Caki2 (cell line): Measurements from ENCODE around the gene CNTLN. TPM values are rescaled to one million over a fixed set of nuclear protein-coding genes. Genes with fewer than 3 reads are reported as not detected.
A peak's percentile ranks its signal among the peaks of the same experiment; 100 is the strongest.
"Not testable (repeated sequence)": the region's sequence is repeated elsewhere in the genome, so short reads cannot be mapped to it uniquely, and the experiment has no call there.

Experiments used
- DNase-seq: peaks from one replicate; pipeline ENCODE4 v3.0.0-alpha.2; 2015; ENCODE audit warnings: low read depth
- in situ Hi-C: cut with HindIII; loops from 2 replicates; pipeline ENCODE4 v1.10.0; 2016; ENCODE audit warnings: low sequenced_read_pairs, low pct_unique_long_range_greater_than_20kb, mixed read lengths
- total RNA-seq: library from RNA; depleted of rRNA; stranded (reverse); fragments of >200 nt; shearing (Covaris generic); gene quantifications from 2 replicates; pipeline ENCODE4 v1.2.3, GENCODE V29; 2014; ENCODE audit warnings: low replicate concordance

Gene CNTLN
- total RNA-seq, 1 experiment from 2014 or later, result 6.0 TPM

GRCh38 chr9:17367035-17367434 lies 232.2 kb downstream of the CNTLN start:
- no peak for DNase-seq
- in situ Hi-C loops, result no loop called here

GRCh38 chr9:17380126-17380861 lies 245.5 kb downstream of the CNTLN start:
- in situ Hi-C loops, result no loop called here
- no peak for DNase-seq

- in situ Hi-C loops, result no loop called here
- no peak for DNase-seq
Measured at GRCh38 chr9:17387565-17387964, 252.7 kb downstream of the CNTLN start.

- no peak for DNase-seq
- in situ Hi-C loops, result no loop called here
Measured at GRCh38 chr9:17389026-17389425, 254.2 kb downstream of the CNTLN start.

GRCh38 chr9:17394881-17395510 lies 260.2 kb downstream of the CNTLN start:
- in situ Hi-C loops, result no loop called here
- DNase-seq, result no peak

- in situ Hi-C loops, DNase-seq: not testable (repeated sequence)
Measured at GRCh38 chr9:17397166-17397728, 262.4 kb downstream of the CNTLN start.

- in situ Hi-C loops, result no loop called here
- no peak for DNase-seq
Measured at GRCh38 chr9:17398350-17398749, 263.5 kb downstream of the CNTLN start.

GRCh38 chr9:17401858-17402257 lies 267.0 kb downstream of the CNTLN start:
- no peak for DNase-seq

GRCh38 chr9:17402309-17402708 lies 267.5 kb downstream of the CNTLN start:
- in situ Hi-C loops, result no loop called here
- DNase-seq, result peak; percentile 6

More at GRCh38 chr9:17401858-17402257, 267.0 kb downstream of the CNTLN start:
- in situ Hi-C loops, result no loop called here

- in situ Hi-C loops, result no loop called here
- DNase-seq, result no peak
Measured at GRCh38 chr9:17403539-17403938, 268.7 kb downstream of the CNTLN start.

- in situ Hi-C loops, result no loop called here
- DNase-seq, result no peak
Measured at GRCh38 chr9:17414986-17415385, 280.1 kb downstream of the CNTLN start.

- in situ Hi-C loops, result no loop called here
- no peak for DNase-seq
Measured at GRCh38 chr9:17422994-17423680, 288.3 kb downstream of the CNTLN start.

- no peak for DNase-seq
- in situ Hi-C loops, result no loop called here
Measured at GRCh38 chr9:17423681-17424011, 288.8 kb downstream of the CNTLN start.

- DNase-seq, result no peak
- in situ Hi-C loops, result no loop called here
Measured at GRCh38 chr9:17425384-17425783, 290.5 kb downstream of the CNTLN start.

- in situ Hi-C loops, result no loop called here
Measured at GRCh38 chr9:17433526-17433925, 298.7 kb downstream of the CNTLN start.

GRCh38 chr9:17436854-17437253 lies 302.0 kb downstream of the CNTLN start:
- no peak for DNase-seq
- in situ Hi-C loops, result no loop called here

More at GRCh38 chr9:17433526-17433925, 298.7 kb downstream of the CNTLN start:
- no peak for DNase-seq

GRCh38 chr9:17437813-17438212 lies 303.0 kb downstream of the CNTLN start:
- DNase-seq, result no peak
- in situ Hi-C loops, result no loop called here

GRCh38 chr9:17445126-17445525 lies 310.3 kb downstream of the CNTLN start:
- in situ Hi-C loops, DNase-seq: not testable (repeated sequence)

- in situ Hi-C loops, result no loop called here
- DNase-seq, result no peak
Measured at GRCh38 chr9:17453751-17454150, 318.9 kb downstream of the CNTLN start.
